CD4-positive, alpha-beta T cell treated with Interleukin-1 beta for 1 hour (primary cell): Measurements from ENCODE around the gene SMOC2.
"Not testable (repeated sequence)": the region's sequence is repeated elsewhere in the genome, so short reads cannot be mapped to it uniquely, and the experiment has no call there.

ENCODE experiments used
- DNase-seq, 2 donors: peaks; one replicate each; pipeline ENCODE4 v3.0.0-alpha.2; 2020 to 2022

SMOC2 gene

GRCh38 chr6:168666699-168667427 is 225.9 kb downstream of the SMOC2 start:
- no peak for DNase-seq

- no peak for DNase-seq
These were observed 226.4 kb downstream of the SMOC2 start for GRCh38 chr6:168667428-168667805.

GRCh38 chr6:168670401-168670985 is 229.5 kb downstream of the SMOC2 start:
- DNase-seq = no peak

DNA sequence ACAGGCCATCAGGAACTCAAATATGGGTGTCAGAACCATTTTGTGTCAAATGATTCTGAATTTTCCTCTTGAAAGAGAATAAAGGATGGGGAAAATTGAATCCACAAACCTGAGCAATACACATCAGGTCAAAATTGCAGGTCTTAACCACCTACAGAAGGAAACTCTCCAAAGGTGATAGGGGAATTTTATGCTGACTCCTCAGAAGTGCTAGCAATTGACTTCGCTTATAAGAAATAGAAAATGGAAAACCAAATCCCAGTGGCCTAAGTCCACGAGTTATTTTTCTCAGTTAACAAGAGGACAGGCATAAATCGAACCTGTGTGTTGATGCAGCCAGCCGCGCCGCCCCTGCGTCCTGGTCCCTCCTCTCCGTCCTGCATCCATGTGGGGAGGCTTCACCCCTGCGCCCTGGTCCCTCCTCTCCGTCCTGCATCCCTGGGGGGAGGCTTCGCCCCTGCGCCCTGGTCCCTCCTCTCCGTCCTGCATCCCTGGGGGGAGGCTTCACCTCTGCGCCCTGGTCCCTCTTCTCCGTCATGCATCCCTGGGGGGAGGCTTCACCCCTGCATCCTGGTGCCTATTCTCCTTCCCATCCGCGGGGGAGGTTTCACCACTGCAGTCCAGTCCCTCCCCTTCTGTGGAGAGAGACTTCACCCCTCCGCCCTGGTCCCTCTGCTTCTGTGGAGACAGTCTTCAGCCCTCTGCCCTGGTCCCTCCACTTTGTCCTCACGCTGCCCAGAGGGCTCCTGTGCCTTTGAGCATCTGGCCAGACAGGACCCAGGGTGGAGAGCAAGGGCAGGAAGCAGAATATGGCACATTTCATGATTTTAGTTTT is 230.3 kb downstream of the SMOC2 start:
- no peak for DNase-seq

DNA sequence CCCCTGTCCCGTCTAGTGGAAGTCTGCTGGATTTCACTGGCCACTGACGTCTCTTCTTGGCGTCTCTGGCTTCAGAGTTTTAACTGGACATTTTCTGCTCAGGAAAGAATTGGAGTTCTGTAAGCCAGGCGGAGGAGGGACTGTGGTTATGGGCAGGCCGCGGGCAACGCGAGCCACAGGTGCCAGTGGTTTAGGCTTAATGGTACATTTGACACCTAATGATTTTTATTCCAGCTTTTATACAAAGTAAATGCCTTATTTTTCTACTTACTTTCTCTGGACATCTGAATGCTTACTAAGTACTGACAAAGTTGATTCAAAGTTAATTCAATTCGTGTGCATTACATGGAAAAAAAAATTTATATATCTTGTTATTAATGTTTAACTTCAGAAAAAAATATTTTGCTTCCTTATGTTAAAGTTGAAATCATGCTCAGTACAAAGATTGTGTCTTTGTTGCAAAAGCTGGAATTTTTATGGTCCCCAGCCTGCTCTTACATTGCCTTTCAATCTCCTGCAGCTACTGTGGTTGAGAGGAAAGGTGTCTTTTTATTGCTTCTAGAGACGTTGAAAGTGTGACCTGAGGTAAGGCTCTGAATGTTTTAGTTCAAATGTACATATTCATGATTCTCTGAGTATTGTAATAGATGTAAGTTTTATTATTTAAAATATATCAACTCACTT is 231.0 kb downstream of the SMOC2 start:
- DNase-seq = no peak

- DNase-seq = no peak
These were observed 233.6 kb downstream of the SMOC2 start for GRCh38 chr6:168674595-168674994.

DNA sequence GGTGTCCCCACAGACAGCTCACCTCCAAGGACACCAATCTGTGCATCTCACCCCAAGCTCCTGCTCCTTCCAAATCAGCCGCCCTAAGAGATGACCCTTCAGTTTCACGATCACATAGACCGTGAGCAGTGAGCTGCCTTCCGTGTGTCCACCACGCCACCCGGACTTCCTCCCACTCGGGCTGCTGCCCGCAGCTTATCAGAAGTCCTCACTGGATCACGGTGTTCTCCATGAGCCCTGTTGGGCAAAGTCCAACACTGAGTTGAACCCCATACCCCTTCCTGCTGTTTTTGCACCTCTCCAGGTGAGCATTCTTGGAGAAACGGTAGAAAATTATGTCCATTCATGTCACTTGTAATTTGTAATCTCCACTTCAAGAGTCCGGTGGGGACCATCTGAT is 234.4 kb downstream of the SMOC2 start:
- DNase-seq = no peak

GRCh38 chr6:168675933-168676551 is 235.1 kb downstream of the SMOC2 start:
- DNase-seq = no peak

GRCh38 chr6:168676552-168677322 is 235.8 kb downstream of the SMOC2 start:
- DNase-seq = no peak

- DNase-seq = not testable (repeated sequence)
These were observed 236.4 kb downstream of the SMOC2 start for GRCh38 chr6:168677323-168677781.

DNA sequence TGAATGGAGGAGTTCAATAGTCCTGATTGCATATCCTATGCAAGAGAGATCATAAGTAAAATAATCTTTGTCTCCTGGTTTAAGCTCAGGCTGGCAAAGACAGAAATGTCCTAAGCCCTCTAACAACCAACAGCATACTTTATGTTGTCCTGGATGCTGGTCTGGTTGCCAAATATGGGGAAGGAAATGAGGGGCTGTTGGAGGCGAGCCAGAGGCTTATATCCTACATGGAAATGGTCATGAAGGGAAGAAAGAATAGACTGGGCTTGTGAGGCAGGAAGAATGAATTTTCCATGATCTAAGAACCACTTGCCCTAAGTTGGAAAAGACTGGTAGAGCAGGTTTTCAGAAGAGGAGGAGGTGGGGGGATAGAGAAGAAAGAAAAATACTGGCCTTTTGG is 237.1 kb downstream of the SMOC2 start:
- DNase-seq = no peak

- DNase-seq = no peak
These were observed 237.6 kb downstream of the SMOC2 start for GRCh38 chr6:168678588-168678987.

- no peak for DNase-seq
These were observed 240.8 kb downstream of the SMOC2 start for GRCh38 chr6:168681748-168682147.

GRCh38 chr6:168683621-168684020 is 242.6 kb downstream of the SMOC2 start:
- no peak for DNase-seq

DNA sequence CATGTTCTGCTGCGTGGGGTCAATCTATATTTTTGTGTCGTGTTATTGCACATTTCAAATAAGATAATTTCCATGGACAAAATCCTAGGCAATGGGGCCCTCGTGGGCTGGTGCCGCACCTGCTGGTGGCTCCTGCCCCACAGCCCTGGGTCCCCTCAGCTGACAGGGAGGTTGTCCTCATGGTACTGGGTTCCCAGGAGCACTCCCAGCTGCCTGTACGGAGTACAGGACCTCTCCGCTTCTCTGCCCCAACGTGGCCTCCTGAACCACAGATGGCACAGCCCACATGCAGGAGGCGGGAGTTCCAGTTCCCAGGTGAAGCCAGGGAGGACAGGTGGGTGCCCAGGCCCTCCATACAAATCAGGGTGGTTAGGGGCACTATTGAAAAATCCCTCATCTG is 243.5 kb downstream of the SMOC2 start:
- no peak for DNase-seq

DNA sequence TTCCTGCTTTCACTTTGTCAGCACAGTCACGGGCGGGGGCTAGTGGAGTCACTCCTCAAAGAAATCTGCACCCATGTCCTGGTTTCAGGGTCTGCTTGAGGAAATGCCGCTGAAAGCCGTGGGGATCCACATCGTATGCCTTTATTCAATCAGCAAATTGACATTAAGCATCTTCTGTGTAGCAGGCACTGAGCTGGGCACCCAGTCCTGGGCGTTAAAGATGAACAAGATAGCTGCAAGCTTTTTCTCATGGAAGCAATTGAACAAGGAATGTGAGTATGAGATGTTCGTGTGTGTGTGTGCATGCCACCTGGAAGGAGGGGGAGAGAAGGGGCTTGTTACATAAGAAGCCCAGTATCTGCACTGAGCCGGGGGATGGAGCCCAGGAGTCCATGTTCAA is 243.9 kb downstream of the SMOC2 start:
- no peak for DNase-seq

DNA sequence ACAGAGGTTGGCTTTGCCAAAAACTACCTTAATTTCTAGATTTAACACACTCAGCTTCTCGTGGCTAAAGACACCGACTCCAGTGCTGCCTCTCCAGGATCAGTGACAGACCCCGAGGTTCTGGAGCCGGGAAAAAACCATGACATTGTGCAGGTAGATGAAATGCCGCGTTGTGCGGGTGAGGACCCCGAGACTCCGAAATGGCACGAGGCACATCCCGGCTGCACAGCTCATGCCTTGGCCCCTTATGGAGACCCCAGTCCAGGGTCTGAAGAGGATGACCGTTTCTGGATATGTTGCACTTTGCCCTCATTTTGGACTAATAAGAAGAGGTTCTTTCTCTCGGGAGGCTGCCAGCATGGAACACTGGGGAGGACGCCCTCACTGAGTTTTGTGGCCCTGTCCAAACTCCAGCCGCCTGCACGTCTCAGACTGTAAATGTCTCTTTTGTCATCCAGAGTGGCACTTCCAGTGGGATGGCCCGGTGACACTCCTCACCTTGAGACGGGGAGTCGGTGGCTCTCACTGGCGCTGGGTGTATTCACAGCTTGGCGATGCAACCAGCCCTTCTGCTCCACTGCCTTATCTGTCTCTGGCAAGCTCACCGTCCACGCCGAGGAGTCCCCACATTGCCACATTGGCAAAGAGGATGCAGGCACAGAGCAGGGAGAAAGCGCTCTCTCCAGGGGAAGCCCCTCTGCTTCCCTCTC is 245.2 kb downstream of the SMOC2 start:
- no peak for DNase-seq

DNA sequence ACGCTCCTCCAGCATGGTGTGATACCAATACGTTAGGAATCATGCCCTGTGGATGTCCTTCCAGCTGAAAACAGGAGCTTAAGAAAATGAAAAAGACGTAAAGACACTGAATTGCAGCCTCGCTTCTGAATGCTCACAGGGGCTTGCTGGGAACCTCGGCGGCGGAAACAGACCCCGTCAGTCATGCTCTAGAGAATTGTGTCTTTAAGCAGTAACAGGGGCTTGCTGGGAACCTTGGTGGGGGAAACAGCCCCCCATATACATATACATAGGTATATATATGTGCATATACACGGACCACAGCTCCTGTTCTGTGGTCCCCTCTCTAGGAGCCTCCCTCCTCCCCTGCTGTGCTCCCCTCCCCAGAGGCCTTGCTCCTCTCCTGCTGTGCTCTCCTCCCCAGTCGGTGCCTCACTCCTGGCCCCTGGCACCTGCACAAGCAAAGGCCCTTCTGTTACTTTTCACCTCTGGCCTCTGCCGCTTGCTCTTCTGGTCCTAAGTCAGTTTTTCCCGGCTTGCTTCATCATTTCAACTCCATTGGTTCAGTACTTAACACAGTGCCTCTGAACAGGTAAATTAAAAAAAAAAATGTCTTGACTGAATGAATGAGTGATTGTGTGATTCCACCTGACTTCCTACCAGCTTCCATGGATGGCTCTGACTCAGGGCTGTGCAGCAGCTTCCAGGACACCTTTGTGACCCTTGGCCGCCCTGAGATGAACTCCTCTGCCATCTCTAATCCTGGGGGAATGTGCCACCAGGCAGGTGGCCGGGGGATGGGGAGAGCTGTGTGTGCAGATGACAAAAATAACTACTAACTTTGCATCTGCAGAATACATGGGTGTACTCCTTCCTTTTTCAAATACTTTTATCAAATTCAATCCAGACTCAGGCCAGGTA is 246.1 kb downstream of the SMOC2 start:
- DNase-seq = no peak

DNA sequence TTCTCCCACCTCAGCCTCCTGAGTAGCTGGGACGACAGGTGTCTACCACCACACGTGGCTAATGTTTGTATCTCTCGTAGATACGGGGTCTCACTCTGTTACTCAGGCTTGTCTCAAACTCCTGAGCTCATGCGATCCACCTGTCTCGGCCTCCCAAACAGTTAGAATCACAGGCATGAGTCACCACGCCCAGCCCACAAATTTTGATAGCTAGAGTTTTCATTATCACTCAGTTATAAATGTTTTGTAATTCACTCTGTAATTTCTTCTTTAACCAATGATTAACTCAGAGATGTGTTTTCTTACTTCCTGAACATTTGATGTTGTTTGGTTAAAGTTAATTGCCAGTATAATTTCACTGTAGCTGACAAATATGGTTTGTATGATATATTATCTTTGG is 249.3 kb downstream of the SMOC2 start:
- DNase-seq = no peak

DNA sequence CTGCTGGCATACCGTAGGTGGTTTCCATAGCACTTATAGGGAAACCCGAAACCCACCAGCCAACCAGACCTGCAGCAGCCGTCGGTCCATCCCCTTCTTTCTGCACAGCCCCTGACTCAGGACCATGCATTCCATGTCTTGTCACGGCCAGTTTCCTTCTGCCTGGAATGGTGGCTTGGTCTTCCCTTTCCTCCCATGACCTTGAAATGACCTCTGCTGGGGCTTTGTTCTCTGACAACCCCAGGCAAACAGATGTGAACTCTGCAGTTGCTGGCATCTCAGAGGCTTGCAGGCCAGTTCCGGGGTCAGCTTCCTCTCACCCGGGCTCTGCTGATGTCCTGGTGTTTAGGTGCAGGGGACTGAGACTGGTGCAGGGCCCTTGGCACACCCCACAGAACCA is 250.8 kb downstream of the SMOC2 start:
- DNase-seq = no peak
